AG04449 (cell line): ENCODE data around the gene MAP3K5.

Source experiments
- CTCF ChIA-PET: fragments of 350-600 bp; formaldehyde crosslinking; extraction: SDS; loops from one replicate; lab custom pipeline; 2021; ENCODE audit warnings: antibody characterized with exemption; lab: Yijun Ruan, JAX
- POLR2A ChIA-PET: fragments of 400-600, 350-600 bp; formaldehyde crosslinking; extraction: SDS; loops from one replicate; lab custom pipeline; 2020; ENCODE audit warnings: antibody characterized with exemption, inconsistent platforms; lab: Yijun Ruan, JAX
- DNase-seq: peaks from one replicate; pipeline ENCODE4 v3.0.0-alpha.2; 2010; ENCODE audit warnings: low read depth, low spot score
- H3K4me3 ChIP-seq: 2 replicates; pipeline ENCODE4 v1.5.1; 2011; ENCODE audit warnings: low read depth, mild to moderate bottlenecking, control low read depth, low read length
- TF ChIP-seq, protein P1 (sequence below): IDR thresholded peaks from one replicate; pipeline ENCODE4 v1.5.1; 2011; ENCODE audit warnings: mild to moderate bottlenecking, moderate library complexity, low read length, control low read depth, inconsistent platforms; ENCODE audit not compliant: insufficient read depth; ENCODE audit errors: missing control alignments

Gene MAP3K5

DNA sequence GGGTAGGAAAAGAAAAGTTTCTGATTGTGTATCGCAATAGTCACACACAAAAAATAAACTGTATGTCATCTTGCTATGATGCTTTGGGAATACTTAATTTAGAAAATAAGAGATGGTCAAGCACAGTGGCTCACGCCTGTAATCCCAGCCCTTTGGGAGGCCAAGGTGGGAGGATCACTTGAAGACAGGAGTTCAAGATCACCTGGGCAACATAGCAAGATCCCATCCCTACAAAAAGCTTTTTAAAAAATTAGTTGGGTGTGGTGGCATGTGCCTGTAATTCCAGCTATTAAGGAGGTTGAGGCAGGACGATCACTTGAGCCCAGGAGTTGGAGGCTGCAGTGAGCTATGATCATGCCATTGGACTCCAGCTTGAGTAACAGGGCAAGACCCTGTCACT lies 269.6 kb downstream of the MAP3K5 start:
- no peak overlapping the region for H3K4me3 ChIP-seq
- DNase-seq, result no peak
- POLR2A ChIA-PET, result no interaction called here
- TF ChIP-seq, protein P1, sequence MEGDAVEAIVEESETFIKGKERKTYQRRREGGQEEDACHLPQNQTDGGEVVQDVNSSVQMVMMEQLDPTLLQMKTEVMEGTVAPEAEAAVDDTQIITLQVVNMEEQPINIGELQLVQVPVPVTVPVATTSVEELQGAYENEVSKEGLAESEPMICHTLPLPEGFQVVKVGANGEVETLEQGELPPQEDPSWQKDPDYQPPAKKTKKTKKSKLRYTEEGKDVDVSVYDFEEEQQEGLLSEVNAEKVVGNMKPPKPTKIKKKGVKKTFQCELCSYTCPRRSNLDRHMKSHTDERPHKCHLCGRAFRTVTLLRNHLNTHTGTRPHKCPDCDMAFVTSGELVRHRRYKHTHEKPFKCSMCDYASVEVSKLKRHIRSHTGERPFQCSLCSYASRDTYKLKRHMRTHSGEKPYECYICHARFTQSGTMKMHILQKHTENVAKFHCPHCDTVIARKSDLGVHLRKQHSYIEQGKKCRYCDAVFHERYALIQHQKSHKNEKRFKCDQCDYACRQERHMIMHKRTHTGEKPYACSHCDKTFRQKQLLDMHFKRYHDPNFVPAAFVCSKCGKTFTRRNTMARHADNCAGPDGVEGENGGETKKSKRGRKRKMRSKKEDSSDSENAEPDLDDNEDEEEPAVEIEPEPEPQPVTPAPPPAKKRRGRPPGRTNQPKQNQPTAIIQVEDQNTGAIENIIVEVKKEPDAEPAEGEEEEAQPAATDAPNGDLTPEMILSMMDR, result no peak
- CTCF ChIA-PET, result no interaction called here

DNA sequence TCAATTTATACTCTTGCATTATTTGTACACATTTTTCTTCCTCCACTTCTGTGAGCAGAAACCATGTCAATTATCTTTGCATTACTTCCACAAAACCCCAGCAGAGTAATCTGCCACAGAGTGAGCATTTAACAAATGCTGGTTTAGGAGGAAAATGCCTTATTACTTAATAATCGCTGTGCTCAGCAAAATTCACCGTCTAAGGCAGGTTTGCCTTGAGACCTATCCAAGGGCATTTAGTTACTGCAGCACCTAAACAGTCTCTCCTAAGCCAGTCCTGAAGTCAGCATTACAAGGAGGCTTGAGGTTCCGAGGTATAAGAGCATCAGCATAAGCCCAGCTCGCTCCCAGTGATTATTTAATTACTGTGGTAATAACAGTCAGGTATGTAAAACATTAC lies 270.4 kb downstream of the MAP3K5 start:
- CTCF ChIA-PET, result no interaction called here
- TF ChIP-seq, protein P1, result no peak
- DNase-seq, result no peak
- no peak overlapping the region for H3K4me3 ChIP-seq
- POLR2A ChIA-PET, result no interaction called here

DNA sequence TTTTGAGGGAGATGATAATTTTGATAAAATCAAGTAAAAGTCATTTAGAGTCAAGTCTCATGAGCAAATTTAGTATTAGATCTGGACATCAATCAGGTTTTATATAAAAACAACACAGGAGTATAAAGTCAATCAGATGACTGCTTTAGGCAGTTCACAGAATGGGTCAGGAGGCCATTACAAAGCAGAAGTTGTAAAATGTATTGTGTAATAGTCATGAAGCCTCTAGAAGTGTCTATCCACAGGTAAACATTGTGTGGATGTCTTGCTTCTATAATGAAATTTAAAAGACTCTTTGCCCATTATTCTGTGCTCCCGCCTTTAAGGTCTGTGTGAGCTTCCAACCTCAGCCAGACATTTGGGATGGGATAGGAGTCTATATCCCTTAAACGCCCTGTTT lies 270.9 kb downstream of the MAP3K5 start:
- TF ChIP-seq, protein P1, result no peak
- CTCF ChIA-PET, result no interaction called here
- H3K4me3 ChIP-seq, result no peak overlapping the region
- POLR2A ChIA-PET, result no interaction called here
- DNase-seq, result no peak

DNA sequence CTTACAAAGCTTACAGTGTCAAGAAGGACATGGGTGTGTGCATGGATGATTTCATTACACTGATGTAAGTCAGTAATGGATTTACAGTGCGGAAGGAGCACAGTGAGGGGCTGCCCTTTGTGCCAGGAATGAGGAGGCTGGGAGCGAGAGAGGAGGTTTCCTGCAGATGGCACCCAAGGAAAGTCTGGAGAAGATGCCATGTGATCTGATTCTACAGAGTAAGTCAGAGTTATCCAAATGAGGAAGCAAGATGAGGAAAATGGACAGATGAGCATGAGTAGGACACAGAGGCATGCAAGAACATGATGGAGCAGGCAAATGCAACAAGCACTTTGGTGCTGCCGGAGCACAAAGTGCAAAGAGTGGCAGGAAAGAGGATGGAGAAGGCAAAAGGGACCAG lies 271.8 kb downstream of the MAP3K5 start:
- CTCF ChIA-PET, result no interaction called here
- TF ChIP-seq, protein P1, result no peak
- no peak for DNase-seq
- no peak overlapping the region for H3K4me3 ChIP-seq
- POLR2A ChIA-PET, result no interaction called here

DNA sequence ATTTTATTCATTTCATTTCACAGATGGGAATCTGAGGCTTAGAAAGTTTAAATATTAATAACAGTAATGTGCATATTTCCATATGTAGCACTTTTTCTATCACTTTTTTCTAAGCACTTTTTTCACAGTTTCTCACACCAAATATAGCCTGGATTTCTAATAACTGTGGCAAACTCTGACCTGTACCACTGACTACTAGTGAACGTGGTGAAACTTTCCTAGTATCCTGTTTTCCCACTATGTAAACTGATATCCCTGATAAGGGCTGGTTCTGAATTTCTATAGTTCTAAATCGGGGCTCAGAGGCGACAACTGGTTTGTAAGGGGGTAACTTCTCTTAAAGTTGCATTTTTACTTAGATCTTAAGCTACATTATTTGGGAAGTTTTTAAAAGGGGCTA lies 274.7 kb downstream of the MAP3K5 start:
- TF ChIP-seq, protein P1, result no peak
- H3K4me3 ChIP-seq, result no peak overlapping the region
- ChIA-PET POLR2A (no interaction called here), CTCF (no interaction called here)
- no peak for DNase-seq

DNA sequence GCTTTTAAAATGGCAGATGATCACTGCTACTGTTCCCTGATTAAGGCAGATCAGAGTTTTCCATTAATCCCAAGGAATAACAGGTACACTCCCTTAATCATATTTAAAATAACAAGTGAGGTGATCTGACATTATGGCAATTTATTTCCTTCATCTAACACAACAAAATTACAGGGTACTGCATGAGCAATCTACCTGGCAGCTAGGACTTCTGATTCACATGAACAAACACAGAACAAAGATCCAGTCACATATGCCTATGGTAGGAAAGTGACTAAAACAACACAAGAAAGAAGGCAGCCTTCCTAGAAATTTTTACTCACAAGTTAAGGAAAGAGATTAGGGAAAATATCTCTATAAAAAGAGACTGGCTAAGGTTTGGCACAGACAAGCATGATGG lies 275.3 kb downstream of the MAP3K5 start:
- ChIA-PET POLR2A (no interaction called here), CTCF (no interaction called here)
- TF ChIP-seq, protein P1, result no peak
- no peak for DNase-seq
- no peak overlapping the region for H3K4me3 ChIP-seq
